ENCODE measurements around the gene IL4.

The IL4 gene

DNA sequence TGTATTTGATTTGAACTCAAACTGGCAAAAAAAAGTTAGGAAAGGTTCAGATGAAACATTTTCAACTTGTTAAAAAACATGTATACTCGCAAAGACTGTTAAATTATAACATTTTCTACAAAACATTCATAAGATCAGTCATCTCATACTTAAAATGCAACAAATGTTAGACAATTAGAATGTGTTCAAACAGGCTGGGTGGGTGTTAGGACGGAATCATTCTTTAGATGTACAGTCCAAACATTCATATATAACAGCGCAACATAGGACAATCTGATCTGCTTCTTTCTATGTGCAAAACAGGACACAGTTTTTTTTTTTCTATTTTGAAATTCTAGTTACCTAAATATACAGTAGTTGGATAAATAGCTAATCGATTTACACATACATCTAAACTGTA, 22.2 kb downstream of the IL4 start:
- DNase-seq (ENCODE audit: low read depth, low spot score), result no peak

DNA sequence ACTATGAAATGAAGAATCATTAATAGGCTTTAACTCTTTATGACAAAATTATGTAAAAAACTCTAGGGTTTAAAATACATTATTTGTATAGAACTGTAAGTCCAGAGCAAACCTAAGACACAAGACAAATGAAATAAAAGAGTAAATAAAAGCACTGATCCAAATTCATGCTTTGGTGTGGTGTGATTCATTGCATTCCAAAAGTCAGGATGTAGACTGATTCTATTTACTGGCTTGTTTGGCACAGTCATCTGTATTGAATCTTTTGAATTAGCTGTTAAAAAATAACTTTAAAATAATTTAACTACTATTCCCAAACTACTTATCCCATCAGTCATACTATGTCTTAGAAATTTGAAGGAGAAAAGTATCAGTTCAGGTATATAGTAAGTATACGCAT, 31.1 kb downstream of the IL4 start:
- DNase-seq (ENCODE audit: low read depth, low spot score), result no peak

GRCh38 chr5:132708645-132709044, 34.9 kb downstream of the IL4 start:
- no peak for DNase-seq (ENCODE audit: low read depth, low spot score)

GRCh38 chr5:132714456-132715307, 40.9 kb downstream of the IL4 start:
- DNase-seq (ENCODE audit: low read depth, low spot score), result no peak

DNA sequence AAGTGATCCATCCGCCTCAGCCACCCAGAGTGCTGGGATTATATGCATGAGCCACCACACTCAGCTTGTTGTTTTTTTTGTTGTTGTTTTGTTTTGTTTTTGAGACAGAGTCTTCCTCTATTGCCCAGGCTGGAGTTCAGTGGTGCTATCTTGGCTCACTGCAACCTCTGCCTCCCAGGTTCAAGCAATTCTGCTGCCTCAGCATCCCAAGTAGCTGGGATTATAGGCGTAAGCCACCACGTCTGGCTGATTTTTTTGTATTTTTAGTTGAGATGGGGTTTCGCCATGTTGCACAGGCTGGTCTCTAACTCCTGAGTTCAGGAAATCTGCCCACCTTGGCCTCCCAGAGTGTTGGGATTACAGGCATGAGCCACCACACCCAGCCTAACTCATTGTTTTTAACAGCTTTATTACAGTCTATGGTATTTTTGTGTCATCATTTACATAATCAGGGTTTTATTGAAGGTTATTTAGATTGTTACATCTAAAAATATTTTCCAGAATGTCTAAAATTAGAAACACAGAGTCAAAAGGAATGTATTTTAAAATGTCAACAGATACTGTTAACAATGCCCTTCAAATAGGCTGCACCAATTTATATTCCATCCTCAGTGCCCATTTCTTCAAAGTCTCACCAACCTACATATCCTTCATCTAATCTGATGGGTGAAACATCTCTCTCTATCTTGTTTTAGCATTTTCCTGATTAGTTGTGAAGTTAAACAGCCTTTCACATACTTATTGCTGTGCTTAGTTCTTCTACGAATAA, 44.9 kb downstream of the IL4 start:
- no peak for DNase-seq (ENCODE audit: low read depth, low spot score)

DNA sequence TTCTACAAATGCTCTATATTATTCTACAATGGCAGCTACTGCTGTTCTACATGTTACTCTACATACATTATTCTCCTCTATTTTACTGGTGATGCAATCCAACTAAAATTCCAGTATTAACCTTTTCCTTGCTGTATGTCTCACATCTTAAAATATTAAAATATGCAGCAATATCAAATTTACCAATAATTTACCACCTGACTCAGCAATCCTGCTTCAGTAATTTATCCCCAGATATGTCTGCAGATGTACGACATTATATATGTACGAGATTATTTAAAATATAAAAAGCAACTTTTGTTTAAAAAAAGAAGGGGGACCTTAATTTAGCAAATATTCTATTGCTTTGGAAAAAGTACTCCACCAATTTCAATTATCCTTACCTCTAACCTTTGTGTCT, 52.0 kb downstream of the IL4 start:
- DNase-seq (ENCODE audit: low read depth, low spot score), result no peak

DNA sequence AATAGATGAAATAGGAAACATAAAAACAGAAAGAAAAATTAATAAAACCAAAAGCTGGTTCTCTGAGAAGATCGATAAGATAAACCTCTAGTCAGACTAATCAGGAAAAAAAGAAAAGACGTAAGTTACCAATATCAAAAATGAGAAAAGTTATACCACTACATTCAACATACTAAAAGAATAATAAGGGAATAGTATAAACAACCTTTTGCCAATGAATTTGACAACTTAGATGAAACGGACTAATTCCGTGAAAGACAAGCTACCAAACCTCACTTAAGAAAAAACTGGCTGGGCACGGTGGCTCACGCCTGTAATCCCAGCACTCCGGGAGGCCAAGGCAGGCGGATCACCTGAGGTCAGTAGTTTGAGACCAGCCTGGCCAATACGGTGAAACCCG, 56.1 kb downstream of the IL4 start:
- DNase-seq (ENCODE audit: low read depth, low spot score), result no peak
